CD1c-positive myeloid dendritic cell (primary cell): Measurements from ENCODE around the gene APOF.
"Not testable (repeated sequence)": the region's sequence is repeated elsewhere in the genome, so short reads cannot be mapped to it uniquely, and the experiment has no call there.

Source experiments
- DNase-seq: peaks from one replicate; pipeline ENCODE4 v3.0.0-alpha.2; 2016; ENCODE audit errors: extremely low spot score

The APOF gene

DNA sequence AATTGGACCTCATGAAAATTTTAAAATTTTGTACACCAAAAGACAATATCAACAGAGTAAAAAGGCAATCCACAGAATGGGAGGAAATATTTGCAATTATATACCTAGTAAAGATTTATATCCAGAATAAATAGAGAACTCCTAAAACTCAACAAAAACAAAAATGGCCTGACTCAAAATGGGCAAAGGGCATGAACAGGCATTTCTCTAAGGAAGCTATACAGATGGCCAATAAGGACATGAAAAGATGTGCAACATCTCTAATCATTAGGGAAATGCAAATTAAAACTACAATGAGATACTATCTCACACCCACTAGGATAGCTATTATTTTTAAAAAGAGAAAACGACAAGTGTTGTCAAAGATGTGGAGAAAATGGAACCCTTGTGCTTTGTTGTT lies 10.9 kb upstream of the APOF start:
- DNase-seq, result no peak

DNA sequence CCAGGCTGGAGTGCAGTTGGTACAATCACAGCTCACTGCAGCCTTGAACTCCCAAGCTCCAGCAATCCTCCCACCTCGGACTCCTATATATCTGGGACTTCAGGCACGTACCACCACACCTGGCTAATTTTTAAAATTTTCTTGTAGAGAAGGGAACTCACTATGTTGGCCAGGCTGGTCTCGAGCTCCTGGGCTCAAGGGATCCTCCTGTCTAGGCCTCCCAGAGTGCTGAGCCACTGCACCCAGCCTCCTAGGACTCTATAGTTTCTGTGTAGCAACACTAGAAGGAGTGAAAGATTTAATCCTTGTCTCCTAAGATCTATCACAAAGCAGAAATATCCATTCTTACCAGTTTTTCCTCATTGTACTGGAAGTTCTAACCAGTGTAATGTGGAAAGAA lies 4.3 kb upstream of the APOF start:
- DNase-seq, result no peak

DNA sequence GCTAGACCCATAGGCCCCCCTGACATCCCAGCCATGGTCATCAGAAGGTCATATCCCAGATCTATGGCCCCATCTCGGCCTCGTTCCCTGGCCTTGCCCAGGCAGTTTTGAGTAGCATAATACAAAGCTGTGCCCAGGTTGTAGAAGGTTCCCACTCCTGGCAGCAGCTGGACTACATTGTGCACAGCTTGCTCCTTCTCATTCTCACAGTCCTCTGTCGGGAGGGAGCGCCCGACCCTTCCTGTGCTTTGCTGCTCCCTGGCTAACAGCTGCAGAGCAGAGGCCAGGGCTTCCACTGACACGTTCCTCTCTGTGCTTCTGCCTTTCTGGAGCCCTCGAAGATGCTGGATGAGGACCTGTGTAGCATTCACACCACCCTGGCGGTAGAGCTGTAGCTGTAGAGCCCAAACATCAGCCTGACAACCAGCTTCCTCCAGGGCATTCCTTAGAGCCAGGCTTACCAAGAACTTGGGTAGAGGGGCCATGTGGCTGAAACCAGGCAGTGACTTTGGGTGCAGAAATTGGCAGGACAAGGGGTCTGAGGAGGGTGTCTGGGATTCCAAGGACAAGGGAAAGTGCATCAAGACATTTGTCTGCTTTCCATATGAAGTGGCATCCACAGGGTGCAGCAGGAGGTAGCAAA lies 1.0 kb downstream of the APOF start:
- DNase-seq, result no peak

DNA sequence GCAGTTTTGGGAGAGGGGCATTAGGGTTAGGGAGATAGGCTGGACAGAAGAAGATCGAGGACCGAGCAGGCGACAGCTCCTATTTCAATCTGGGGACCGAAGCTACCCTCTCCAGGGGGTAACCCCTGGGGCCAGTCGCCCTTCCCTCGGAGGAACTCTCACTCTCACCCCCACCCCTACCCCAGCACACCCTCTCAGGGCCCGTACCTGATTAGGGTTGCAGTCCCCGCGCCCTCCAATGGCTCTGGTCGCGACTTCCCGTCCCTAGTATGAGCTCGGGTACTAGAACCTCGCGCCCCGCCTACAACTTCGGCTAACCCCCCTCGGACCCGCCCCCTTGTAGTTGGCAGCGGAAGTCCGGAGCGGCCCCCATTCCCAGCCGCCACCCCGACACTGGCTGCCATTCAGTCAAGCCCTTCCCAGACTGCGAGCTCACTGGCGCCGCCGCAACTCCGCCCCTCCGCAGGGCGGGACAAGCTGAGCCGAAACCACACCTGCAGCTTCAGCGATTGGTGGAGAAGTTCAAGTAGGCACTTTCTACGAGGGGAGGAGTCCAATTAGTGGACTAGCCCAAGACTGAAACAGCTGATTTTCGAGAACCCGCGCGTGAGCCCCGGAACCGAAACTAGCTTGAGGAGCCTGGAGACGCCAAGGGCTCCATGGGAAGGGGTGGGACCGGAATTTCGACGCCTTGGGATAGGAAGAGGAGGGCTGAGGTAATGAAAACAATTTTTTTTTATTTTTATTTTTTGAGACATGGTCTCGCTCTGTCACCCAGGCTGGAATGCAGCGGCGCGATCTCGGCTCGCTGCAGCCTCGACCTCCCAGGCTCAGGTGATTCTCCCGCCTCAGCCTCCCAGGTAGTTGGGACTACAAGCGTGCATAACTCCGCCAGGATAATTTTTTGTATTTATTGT lies 2.5 kb downstream of the APOF start, which contains the start of gene STAT2:
Gene STAT2 (minus strand): TSS at position 257 of the 917 bp plus-strand sequence. CDS start 3,536 bp downstream, outside the sequence.
- DNase-seq, result peak; percentile 99

DNA sequence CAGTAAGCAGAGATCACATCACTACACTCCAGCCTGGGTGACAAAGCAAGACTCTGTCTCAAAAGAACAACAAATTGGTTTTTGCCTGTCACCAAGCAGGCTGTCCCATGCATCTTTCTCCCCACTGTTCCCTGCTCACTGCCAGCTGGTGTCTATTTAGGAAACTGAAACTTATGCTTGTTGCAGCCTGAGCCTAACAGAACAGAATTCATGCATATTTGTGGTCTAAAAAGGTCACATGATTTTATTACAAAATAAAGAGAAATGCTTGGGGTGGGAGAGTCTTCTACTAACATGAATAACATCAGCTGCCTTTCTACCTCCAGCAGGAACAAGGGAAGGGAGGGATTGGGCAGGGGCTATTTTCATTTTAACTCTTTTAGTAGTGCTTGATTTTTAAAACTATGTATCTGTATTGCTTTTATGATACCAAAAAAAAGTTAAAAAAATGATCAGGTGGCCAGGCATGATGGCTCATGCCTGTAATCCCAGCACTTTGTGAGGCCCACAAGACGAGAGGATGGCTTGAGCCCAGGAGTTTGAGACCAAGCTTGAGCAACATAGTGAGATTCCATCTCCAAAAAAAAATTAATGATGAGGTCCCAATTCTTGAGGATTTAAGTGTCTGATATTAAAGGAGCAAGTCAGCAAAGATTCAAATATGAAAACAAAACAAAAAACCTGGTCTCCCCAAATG lies 3.7 kb downstream of the APOF start:
- DNase-seq, result peak; percentile 61

DNA sequence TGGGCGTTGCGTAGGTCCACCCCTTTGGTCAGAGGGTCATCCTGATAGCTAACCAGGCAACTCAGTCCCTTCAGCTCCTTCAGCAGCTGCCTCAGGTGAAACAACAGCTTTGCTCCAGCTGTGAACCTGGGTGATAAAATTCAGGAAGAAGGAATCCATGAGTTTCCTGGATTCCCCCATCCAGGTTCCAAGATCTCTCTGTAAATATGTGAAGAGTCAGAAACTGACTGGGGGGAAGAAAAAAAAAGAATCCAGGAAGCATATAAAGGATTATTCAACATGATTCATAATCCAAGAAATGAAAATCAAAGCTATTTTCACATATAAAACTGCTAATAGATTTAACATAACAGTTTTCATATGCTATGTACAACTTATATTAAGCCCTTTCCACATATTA lies 11.3 kb downstream of the APOF start:
- no peak for DNase-seq

DNA sequence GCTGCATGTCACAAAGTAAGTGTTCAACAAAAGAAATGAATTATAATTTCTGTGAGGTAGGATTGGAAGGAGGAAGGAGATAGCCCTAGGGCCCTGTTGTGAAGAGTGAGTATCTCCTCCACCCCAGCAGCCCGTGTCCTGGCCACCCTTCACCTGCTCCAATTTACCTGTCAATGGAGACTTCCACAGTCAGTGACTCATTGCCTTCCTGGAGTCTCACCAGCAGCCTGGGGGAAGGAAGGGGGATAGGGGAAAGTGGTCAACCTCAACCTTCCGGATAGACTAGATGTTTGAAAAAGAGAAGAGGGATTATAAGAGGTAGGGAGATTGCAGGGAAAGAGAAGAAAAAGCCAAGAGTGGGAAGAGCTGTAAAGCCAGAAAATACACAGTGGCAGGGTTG lies 12.0 kb downstream of the APOF start:
- DNase-seq, result no peak

DNA sequence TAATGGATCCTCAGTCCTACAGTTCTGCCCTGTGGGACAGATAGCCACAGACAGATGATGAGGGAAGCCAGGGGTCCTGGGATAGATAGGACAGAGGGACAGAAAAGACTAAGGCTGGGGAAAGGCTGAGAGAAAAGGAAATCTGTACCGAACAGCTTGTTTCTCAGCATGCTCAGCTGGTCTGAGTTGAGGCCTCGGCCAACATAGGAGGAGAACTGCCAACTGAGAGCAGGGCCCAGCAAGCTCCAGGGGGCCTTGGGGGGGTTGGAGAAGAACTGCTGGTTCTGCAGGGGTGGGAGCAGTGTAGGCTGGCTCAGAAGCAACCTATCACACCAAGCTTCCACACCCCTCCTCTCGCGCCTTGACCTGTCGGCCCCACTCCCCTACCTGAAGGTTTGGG lies 13.9 kb downstream of the APOF start:
- no peak for DNase-seq

DNA sequence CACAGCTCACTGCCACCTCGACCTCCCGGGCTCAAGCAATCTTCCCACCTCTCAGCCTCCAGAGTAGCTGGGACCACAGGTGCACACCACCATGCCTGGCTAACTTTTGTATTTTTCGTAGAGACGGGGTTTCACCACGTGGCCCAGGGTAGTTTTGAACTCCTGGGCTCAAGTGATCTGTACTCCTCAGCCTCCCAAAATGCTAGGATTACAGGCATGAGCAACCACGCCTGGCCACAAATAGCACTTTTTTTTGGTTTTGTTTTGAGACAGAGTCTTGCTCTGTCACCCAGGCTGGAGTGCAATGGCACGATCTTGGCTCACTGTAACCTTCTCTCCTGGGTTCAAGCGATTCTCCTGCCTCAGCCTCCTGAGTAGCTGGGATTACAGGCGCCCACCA lies 15.4 kb downstream of the APOF start:
- DNase-seq, result not testable (repeated sequence)

DNA sequence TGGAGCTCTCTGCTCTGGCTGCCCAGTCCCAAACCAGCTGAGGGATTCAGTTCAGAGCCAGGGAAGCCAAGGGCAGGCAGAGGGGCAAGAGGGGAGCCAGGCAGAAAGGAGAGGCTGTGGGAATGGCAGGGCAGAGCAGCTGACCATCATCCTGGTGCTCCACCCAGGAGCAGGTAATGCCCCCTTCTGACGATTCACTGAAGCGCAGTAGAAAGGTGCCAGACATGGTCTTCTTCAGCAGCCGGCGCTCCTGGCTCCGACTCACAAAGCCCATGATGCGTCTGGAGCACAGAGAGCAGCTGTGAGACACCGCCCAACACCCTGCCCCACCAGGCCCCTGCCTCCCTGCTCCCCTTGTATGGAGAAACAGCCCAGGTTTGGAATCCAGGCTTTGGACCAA lies 16.0 kb downstream of the APOF start:
- DNase-seq, result peak; percentile 9

DNA sequence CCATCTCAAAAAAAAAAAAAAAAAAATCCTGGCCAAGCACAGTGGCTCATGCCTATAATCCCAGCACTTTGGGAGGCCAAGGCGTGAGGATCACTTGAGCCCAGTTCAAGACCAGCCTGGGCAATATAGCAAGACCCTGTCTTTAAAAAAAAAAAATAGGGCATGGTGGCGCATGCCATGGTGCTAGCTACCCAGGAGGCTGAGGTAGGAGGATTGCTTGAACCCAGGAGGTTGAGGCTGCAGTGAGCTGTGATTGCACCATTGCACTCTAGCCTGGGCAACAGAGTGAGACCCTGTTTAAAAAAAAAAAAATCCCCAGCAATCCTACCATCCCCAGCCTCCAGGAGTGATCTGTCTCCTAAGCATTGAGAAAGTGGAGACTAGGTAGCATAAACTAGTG lies 20.4 kb downstream of the APOF start:
- not testable (repeated sequence) for DNase-seq

DNA sequence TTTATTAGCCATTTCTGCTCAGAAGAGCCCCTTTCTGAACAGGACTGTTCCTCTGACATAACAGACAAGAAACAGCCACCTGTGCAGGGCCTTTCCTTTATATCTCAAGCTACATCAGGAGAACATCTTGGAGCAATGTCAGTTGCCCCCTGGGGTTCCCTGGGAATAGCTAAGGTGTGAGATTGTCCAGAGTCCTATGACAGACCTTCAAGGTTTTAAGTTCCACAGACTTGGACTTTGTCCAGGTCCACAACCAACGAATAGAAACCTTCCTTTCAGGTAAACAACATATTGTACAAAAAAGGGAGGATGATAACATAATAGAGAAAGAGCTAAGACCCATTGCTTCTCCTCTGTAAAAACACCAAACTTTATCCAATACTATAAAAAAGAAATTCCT lies 21.0 kb downstream of the APOF start:
- no peak for DNase-seq

DNA sequence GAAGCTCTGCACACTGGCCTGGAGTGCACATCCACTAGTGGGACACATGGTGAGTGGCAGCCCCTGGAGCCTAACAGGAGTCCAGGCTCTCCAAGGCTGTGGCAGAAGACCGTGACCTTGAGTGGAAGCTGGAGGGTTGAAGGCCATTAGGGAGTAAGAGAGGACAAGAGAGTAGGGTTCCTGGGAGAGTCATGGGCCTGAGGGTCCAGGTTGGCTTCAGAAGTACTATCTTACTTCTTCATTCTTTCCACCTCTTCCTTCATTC lies 23.6 kb downstream of the APOF start:
- no peak for DNase-seq

DNA sequence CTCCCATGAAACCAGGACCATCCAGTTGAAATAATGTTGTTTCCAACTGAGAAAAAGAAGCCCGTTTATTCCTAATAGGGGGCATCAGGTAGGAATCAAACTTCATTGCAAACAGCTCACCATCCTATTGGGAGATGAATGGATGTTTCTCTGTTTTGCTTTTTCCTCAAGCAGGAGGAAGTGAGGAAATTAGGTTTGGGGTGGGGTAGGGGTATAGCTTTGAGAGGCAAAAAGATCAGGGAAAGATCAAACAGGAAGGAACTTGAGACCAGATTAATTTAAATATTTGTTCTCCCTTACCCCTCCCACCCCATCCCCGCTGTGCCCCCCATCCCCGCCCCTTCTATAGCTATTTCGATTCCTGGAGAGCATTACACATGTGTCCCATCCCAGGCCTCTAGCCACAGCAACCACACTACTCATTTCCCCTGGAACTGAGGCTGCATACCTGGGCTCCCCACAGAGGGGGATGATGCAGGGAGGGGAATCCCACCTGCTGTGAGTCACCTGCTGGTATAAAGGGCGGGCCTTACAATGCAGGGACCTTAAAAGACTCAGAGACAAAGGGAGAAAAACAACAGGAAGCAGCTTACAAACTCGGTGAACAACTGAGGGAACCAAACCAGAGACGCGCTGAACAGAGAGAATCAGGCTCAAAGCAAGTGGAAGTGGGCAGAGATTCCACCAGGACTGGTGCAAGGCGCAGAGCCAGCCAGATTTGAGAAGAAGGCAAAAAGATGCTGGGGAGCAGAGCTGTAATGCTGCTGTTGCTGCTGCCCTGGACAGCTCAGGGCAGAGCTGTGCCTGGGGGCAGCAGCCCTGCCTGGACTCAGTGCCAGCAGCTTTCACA lies 24.1 kb downstream of the APOF start, which contains the start of gene IL23A:
Gene IL23A (plus strand): TSS at position 577 of the 850 bp plus-strand sequence. CDS start 161 bp downstream, at position 738.
- DNase-seq, result peak; percentile 45

DNA sequence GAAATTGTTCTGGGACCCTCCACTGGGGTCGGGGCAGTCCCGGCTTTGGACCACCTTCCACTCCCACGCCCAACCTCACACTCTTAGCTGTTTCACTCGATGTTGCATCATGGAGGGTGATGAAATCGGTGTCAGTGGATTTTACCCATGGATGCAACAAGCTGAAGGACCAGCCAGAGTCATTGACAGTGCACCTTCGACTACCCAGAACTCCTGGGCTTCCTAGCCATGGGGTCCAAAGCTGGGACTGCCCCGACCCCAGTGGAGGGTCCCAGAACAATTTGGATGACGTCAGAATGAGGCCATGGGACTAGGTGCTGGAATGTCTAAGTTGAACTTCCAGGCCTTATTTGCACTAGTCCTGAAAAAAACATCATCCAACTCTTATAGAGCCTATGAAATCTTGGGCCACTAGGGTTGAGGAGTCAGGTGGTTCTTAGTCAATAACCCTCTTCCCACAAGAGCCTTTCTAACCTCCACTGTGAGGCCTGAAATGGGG lies 24.9 kb downstream of the APOF start:
- peak; percentile 38 for DNase-seq

DNA sequence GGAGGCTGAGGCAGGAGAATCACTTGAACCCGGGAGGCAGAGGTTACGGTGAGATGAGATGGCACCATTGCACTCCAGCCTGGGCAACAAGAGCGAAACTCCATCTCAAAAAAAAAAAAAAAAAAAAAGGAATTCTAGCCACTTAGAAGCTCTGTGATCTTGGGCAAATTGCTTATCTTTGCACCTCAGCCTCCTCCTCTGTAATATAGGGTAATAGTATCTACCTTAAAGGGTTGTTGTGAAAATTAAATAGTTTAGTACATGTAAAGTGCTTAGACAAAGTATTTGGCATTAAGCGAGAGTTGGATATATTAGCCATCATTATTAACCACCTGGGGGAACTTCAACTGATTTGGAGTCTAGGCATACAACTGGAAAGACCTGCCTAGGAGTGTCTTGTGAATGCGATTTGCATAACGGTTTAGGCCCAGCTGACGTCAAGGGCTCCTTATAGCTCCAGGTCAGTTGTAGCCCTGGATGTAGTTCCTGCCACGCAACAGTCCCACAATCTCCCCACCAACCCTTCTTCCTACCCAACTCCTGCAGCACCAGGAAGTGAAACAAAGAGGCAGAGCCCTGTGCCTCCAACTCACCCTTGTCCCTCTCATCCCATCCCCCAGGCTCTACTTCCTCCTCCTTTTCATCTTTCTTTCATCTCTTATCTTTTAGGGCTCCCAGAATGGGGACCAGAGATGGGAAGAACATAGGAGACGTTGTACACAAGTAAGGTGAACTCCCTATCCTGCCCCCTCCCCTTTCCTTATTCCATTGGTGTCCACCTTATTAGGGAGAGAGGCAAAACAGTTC lies 26.1 kb downstream of the APOF start:
- peak; percentile 86 for DNase-seq

DNA sequence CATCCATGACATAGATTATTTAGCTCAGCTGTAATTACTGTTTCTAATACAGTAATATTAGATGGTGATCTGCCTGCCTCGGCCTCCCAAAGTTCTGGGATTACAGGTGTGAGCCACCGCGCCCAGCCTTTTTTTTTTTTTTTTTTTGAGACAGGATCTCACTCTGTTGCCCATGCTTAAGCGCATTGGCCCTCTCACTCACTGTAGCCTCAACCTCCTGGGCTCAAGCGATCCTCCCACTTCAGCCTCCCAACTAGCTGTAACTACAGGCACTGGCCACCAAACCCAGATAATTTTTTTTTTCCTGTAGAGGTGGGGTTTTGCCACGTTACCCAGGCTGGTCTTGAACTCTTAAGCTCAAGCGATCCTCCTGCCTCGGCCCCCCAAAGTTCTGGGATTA lies 27.1 kb downstream of the APOF start:
- DNase-seq, result not testable (repeated sequence)

DNA sequence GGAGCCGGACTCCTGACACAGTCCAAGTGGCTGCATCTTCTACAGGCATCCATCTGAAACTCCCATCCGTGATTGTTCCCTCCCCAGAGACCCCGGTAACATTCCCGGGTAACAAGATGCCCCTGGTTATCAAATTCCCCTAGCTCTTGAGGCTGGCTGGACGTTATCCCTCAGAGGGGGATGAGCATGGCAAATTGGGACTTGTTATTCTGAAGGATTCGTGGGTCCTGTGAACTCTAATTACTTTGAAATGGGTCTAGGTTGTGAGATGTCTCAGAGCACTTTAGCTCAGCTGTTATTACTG lies 28.2 kb downstream of the APOF start:
- DNase-seq, result no peak

DNA sequence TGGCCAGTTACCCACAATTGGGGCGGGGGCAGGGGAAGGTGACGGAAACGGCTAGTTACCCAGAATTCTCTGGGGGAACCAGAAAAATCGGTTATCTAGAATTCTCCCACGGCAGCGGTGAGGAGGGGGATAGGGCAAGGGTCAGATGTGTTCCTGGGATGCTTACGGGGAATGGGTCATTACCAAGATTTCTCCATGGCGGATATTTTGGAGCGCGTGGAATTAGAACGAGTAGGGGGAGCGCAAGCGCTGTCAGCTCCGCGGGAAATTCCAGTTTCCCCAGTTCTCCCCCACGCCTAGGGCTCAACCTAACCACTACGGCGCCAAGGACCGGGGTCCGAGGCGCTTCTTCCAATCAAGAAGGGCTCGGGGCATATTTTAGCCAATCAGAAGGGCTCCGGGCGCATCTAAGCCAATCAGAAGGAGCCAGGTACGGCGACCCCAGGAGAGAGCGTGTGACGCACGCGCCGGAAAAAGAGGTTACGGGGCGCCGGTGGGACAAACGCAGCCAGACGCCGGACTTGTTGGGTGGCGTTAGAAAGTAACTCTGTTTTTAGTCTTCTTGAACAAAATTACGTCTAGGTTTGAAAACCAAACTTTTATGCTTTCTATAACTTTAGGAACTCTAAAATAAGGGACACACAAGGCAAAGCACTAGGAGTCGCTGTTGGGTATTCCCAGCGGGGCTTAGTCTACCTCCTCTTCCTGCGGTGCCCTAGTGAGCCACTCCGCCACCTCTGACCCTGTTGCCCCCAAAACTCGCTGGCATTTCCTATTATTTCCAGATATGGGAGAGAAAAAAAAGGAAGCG lies 28.8 kb downstream of the APOF start, which contains the start of gene PAN2:
Gene PAN2 (minus strand): TSS at position 322 of the 811 bp plus-strand sequence. CDS start 906 bp downstream, outside the sequence.
- DNase-seq, result peak; percentile 96

DNA sequence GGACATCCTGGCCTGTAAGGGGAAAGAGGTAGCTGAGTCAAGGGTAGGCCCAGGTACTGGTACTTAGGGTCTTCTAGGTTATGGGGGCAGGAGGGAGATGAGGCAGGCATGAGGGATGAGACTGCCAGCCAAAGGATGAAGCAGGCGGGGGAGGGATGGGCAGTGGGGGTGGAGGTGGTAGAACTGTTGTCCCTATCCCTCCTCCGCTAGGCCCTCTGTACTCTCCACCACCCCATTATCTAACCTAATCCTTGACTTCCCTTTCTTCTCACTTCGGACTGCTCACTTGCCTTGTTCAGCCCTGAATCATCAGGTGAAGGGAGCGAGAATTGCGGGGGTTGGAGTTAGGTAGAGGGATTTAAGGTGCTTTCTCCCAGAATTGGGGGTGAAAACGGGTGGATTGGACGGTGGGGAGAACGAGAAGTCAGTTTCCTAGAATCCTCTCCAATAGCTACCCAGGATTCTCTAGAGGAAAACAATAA lies 29.4 kb downstream of the APOF start:
- no peak for DNase-seq
